K562 (cell line): Measurements from ENCODE around the gene TSPAN32. TPM values are rescaled to one million over a fixed set of nuclear protein-coding genes. Genes with fewer than 3 reads are reported as not detected.

Experiments
- HNRNPL ChIP-seq: fragments of 200-400 bp; formaldehyde crosslinking; IDR thresholded peaks from 2 replicates; pipeline ENCODE4 v1.6.1; 2017; ENCODE audit warnings: low read depth, mild to moderate bottlenecking, low read length
- IRF1 ChIP-seq: sonication (generic); formaldehyde crosslinking; IDR thresholded peaks from 2 replicates; pipeline ENCODE4 v1.8.0; 2022; ENCODE audit warnings: missing genetic modification reagents, mild to moderate bottlenecking, borderline replicate concordance
- MYC ChIP-seq, 2 experiments: fragments of 250-450 bp in 1 of 2; sonication (Bioruptor Pico) in 1 of 2; IDR thresholded peaks; 2 replicates each; pipeline versions ENCODE4 v1.5.1 to v1.6.1; 2012 to 2021; ENCODE audit warnings: low read depth in 2 of 2, borderline replicate concordance in 1 of 2, improper control_type of control experiment in 1 of 2, low read length in 1 of 2, mild to moderate bottlenecking in 1 of 2, moderate library complexity in 1 of 2
- NBN ChIP-seq: fragments of 450-650 bp; IDR thresholded peaks from 2 replicates; pipeline ENCODE4 v1.6.1; 2016; ENCODE audit warnings: low read depth, mild to moderate bottlenecking
- NR2F6 ChIP-seq: fragments of 450-650 bp; formaldehyde crosslinking; IDR thresholded peaks from 2 replicates; pipeline ENCODE4 v1.4.0; 2020; ENCODE audit warnings: mild to moderate bottlenecking
- NUFIP1 ChIP-seq: fragments of 450-650 bp; IDR thresholded peaks from 2 replicates; pipeline ENCODE4 v1.6.1; 2018; ENCODE audit not compliant: partially characterized antibody
- POLR2H ChIP-seq: IDR thresholded peaks from 2 replicates; pipeline ENCODE4 v1.6.1; 2016; ENCODE audit warnings: missing genetic modification characterization, low read depth, mild to moderate bottlenecking, control low read depth, missing compliant biosample characterization, moderate library complexity
- PYGO2 ChIP-seq: fragments of 450-650 bp; IDR thresholded peaks from 2 replicates; pipeline ENCODE4 v1.6.1; 2016; ENCODE audit warnings: mild to moderate bottlenecking, missing genetic modification characterization, moderate library complexity, missing compliant biosample characterization
- SMARCB1 ChIP-seq: IDR thresholded peaks from 2 replicates; pipeline ENCODE4 v1.6.1; 2011; ENCODE audit warnings: improper control_type of control experiment, low read depth; ENCODE audit not compliant: insufficient read length
- SRSF1 ChIP-seq: fragments of 200-400 bp; formaldehyde crosslinking; IDR thresholded peaks from 2 replicates; pipeline ENCODE4 v1.6.1; 2017; ENCODE audit warnings: mild to moderate bottlenecking, low read depth, low read length, moderate library complexity
- XRCC3 ChIP-seq: fragments of 450-650 bp; IDR thresholded peaks from 2 replicates; pipeline ENCODE4 v1.6.1; 2017; ENCODE audit warnings: mild to moderate bottlenecking, moderate library complexity
- ZNF121 ChIP-seq: sonication (generic); formaldehyde crosslinking; conservative IDR thresholded peaks from 2 replicates; pipeline ENCODE4 v1.8.0; 2022; ENCODE audit warnings: missing genetic modification reagents
- polyA plus RNA-seq, 8 experiments: library from polyadenylated mRNA; depleted of rRNA in 4 of 8; stranded (reverse) in 5 of 8; unstranded in 3 of 8; fragments of >200 nt; fragmentation: Nextera tagmentation in 2 of 8; fragmentation: Illumina TruSeq in 1 of 8; extraction: Ambion mirVana in 2 of 8; extraction: Trizol in 1 of 8; gene quantifications; 2 replicates each; pipeline versions ENCODE4 v1.2.1 to v1.2.3, GENCODE V29; 2011 to 2014; ENCODE audit warnings: inconsistent platforms in 1 of 8, missing spikeins in 1 of 8
- total RNA-seq, 7 experiments: library from RNA; depleted of rRNA in 6 of 7; stranded (reverse); fragments of >200 nt in 6 of 7; fragmentation: Illumina TruSeq in 2 of 7; extraction: Trizol in 2 of 7; gene quantifications; 2 replicates each; pipeline versions ENCODE4 v1.2.1 to v1.2.3, GENCODE V29; 2011 to 2021; ENCODE audit warnings: low replicate concordance in 1 of 7
- TF ChIP-seq, protein P1 (sequence below), 2 experiments: fragments of 450-650 bp; formaldehyde crosslinking in 1 of 2; IDR thresholded peaks; 2 replicates each; pipeline versions ENCODE4 v1.4.0 to v1.6.1; 2014 to 2020; ENCODE audit warnings: mild to moderate bottlenecking in 2 of 2, borderline replicate concordance in 1 of 2, low read depth in 1 of 2
- TF ChIP-seq, protein P2 (sequence below): fragments of 450-650 bp; IDR thresholded peaks from 2 replicates; pipeline ENCODE4 v1.6.1; 2018; ENCODE audit warnings: mild to moderate bottlenecking, low read depth; ENCODE audit not compliant: partially characterized antibody

The TSPAN32 gene
- total and polyA plus RNA-seq, 9 of the 15 experiments (the other 6 are each of a cell fraction or from before 2014, with no cell fraction given), result 0.21 to 7.3 (median 2.6) TPM

DNA sequence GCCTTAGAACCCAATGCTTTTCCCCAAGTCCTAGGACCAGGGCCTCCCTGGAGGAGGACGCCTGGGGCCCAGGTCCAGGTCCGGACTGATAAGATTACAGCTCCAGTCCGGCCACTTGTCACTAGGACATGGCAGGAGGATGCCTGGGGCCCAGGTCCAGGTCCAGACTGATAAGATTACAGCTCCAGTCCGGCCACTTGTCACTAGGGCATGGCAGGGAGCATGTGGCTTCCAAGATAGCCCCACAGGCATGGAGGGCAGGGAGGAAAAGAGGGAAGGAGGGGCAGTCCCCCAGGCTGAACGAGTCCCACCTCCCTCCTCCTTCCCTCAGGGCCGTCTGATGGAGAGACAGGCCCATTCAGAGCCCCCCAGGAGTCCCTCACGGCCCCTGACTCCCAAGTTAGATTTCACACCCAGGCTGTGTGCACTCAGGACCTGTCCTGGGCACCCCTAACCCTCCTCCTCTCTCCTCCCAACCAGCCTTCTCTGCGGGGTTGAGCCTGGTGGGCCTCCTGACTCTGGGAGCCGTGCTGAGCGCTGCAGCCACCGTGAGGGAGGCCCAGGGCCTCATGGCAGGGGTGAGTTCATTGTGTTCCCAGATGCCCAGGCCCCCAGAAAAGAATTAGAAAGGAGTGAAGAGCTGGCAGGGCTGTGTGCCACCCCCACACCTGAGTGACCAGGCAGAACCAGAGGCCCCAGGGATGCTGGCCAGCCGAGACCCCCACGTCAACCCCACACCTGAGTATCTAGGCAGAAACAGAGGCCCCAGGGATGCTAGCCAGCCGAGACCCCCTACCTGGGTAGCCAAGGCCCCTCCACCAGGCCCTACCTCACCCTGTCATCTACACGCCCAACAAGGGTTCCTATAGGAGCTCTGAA, 2.1 kb downstream of the TSPAN32 start (continued):
- TF ChIP-seq, protein P1, sequence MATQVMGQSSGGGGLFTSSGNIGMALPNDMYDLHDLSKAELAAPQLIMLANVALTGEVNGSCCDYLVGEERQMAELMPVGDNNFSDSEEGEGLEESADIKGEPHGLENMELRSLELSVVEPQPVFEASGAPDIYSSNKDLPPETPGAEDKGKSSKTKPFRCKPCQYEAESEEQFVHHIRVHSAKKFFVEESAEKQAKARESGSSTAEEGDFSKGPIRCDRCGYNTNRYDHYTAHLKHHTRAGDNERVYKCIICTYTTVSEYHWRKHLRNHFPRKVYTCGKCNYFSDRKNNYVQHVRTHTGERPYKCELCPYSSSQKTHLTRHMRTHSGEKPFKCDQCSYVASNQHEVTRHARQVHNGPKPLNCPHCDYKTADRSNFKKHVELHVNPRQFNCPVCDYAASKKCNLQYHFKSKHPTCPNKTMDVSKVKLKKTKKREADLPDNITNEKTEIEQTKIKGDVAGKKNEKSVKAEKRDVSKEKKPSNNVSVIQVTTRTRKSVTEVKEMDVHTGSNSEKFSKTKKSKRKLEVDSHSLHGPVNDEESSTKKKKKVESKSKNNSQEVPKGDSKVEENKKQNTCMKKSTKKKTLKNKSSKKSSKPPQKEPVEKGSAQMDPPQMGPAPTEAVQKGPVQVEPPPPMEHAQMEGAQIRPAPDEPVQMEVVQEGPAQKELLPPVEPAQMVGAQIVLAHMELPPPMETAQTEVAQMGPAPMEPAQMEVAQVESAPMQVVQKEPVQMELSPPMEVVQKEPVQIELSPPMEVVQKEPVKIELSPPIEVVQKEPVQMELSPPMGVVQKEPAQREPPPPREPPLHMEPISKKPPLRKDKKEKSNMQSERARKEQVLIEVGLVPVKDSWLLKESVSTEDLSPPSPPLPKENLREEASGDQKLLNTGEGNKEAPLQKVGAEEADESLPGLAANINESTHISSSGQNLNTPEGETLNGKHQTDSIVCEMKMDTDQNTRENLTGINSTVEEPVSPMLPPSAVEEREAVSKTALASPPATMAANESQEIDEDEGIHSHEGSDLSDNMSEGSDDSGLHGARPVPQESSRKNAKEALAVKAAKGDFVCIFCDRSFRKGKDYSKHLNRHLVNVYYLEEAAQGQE (IDR thresholded peaks at IDR 0.05; ENCODE audit: borderline replicate concordance), result no peak
- TF ChIP-seq, protein P1 (CRISPR knock-in tag; IDR thresholded peaks at IDR 0.05; ENCODE audit: low read depth), result no peak
- TF ChIP-seq POLR2H (tag) (no peak), HNRNPL (no peak), ZNF121 (CRISPR knock-in tag) (no peak), SMARCB1 (no peak), XRCC3 (no peak), IRF1 (no peak), SRSF1 (no peak), MYC (IDR thresholded peaks at IDR 0.05; ENCODE audit: low read depth, low read length) (peak; percentile 75; the same call in 1 of the 2 replicates), MYC (CRISPR knock-in tag; IDR thresholded peaks at IDR 0.05; ENCODE audit: borderline replicate concordance, low read depth) (no peak), NR2F6 (CRISPR knock-in tag) (no peak), PYGO2 (no peak), NUFIP1 (no peak), NBN (peak; percentile 29; the same call in 1 of the 2 replicates)
- TF ChIP-seq, protein P2, sequence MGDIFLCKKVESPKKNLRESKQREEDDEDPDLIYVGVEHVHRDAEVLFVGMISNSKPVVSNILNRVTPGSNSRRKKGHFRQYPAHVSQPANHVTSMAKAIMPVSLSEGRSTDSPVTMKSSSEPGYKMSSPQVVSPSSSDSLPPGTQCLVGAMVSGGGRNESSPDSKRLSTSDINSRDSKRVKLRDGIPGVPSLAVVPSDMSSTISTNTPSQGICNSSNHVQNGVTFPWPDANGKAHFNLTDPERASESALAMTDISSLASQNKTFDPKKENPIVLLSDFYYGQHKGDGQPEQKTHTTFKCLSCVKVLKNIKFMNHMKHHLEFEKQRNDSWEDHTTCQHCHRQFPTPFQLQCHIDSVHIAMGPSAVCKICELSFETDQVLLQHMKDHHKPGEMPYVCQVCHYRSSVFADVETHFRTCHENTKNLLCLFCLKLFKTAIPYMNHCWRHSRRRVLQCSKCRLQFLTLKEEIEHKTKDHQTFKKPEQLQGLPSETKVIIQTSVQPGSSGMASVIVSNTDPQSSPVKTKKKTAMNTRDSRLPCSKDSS, result no peak
